GOT3 (cell line): ENCODE results near the gene STRA6.

ENCODE experiments used
- DNase-seq: peaks from one replicate; lab custom pipeline; 2025; ENCODE audit warnings: mixed read lengths; lab: John Stamatoyannopoulos, UW

Gene STRA6

DNA sequence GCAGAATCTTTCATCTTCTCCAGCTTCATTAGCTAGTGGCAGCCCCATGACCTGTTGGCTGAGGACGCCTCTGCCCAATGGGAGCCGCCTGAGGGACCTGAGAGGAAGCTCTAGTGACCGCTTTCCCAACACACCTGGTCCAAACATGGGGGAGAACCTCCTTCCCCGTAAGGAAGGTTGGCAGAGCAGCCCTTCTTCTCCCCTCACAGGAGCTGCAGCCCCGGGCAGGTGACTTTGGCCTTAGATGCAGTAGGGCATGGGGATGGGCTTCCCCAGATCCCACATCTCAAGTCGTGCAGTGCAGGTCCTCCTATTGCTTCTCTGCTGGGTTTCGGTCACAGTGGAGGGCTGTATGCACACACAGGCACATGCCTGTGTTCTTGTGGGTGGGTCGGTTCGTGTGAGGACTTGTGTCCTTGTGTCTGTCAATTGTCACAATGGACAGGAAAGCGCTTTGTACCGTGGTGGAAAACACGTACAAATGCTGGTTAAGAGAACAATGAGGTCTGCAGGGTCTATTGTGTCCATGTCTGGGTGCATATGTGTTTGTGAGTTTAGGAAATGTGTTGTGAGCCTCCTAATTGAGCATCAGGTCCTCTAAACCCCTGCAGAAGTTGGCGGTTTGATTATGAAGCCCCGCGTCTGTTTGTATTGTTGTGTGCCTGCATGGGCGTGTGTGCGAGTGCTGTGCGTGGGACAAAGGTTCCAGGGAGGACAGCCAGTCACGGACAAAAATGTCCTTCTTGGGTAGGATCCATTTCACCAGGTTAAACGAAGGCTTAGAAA, 70.8 kb downstream of the STRA6 start:
- no peak for DNase-seq

DNA sequence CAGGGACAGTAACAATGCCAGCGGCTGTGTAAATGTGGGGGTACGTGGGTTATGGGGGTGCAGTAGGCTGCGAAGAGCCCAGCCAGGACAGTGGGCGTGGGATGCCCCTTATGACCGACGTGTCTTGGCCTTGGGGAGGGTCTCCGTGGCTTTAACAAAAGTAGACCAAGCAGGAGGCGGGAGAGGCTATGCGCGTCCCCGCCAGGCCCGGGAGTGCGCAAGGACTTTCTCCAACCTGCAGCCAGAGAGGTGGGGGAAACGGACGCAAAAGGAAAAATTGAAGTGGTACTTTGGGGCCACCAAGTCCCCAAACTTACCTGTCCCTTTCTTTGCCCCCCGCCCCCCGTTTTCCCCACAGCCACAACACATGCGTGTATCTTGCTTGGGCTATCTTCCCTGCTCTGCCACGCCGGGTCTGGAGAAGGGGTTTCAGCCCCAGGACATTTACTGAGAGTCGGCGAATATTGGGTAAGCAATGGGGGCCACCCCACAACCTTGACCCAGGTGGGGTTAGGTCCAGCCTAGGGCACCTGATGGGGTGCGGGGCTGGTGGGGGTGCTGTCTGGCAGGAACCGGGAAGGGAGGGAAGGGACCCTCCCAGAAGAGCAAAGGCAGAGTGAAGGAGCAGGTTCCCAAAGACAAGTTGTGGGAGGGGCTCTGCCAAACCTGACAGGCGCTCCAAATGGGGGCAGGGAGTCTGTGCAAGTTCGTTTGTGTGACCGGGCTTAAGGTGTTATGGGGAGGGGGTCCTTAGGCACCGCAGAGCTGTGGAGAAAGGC, 71.5 kb downstream of the STRA6 start:
- no peak for DNase-seq

DNA sequence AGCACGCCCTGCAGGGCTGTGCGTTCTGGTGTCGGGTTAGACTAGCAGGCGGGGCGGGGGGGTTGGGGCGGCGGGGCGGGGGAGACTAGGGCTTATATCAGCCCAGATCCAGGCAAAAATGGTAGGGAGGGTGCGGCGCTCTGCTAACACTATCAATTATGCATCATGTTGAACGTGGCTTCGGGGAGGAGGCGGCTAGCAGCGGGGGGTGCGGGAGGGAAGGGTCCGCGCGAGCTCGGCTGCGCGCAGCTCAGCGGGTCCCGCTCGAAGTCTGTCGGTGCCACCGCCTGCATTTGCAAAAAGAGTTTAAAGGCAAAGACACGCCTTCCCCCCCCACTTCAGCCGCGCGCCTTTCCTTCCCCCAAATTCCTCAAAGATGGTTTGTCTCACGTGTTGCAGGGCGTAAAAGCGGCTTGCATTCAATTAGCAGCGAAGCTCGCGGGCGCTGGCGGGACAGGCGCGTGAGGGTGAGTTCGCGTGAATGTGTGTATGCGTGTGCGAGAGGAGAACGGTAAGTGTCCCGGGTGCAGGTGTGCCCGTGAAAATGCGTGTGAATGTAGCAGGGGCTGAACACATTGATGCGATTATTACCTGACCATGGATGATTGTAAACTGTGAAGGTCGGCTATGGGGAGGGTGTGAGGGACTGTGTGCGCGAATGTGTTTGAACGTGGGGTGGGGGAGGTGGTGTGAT, 72.3 kb downstream of the STRA6 start, which contains the start of gene ISLR2:
Gene ISLR2, plus strand, starts transcription at position 432 of the 694 bp plus-strand sequence. CDS start 2,169 bp downstream, outside the sequence.
- DNase-seq = no peak

DNA sequence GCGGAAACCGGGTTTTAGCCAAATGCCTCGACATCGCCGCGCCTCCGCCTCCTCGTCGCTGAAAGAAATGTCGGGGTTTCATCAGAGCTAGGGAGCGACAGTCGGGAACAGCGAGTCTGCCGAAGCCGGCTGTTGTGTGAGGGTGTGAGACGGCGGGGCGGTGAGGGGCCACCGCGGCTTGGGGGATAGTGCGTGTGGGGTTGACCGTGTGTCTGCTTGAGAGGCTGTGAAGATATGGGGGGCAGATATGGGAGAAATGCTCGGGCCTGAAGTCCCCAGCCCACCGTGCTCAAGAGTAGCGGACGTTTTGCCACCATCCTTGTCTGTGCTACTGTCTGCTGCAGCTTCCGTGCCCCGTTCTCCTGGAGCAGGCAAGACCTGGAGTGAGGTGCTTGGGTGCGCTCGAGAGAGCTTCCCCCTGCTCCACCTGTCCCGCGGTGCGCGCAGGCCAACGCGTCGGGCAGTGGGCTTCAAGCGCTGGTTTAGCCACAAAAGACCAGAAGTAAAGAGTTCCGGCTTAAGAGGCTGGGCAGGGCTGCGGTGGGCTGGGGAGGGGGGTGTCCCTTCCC, 72.9 kb downstream of the STRA6 start:
- no peak for DNase-seq
